Transverse colon (tissue), 4 donors: ENCODE measurements around the gene ZNF526.

Experiments
- EP300 ChIP-seq: sonication (generic); formaldehyde crosslinking; IDR thresholded peaks from one replicate; pipeline ENCODE4 v1.6.1; 2017; ENCODE audit warnings: antibody characterized with exemption, low read depth
- POLR2AphosphoS5 ChIP-seq, 3 donors: sonication (generic); formaldehyde crosslinking; IDR thresholded peaks; one replicate each; pipeline ENCODE4 v1.6.1; 2016; ENCODE audit warnings: antibody characterized with exemption in 3 of 3
- TF ChIP-seq, protein P1 (sequence below), 5 experiments: fragments of 200-600 bp in 3 of 5; fragments of 450-650 bp in 2 of 5; sonication (generic) in 3 of 5; IDR thresholded peaks; 1 replicate in 2 of 5; 2 replicates in 3 of 5; pipeline ENCODE4 v1.5.1; 2016 to 2017; ENCODE audit warnings: antibody characterized with exemption in 5 of 5, inconsistent platforms in 3 of 5, mild to moderate bottlenecking in 2 of 5, moderate library complexity in 1 of 5

- TF ChIP-seq, protein P1, sequence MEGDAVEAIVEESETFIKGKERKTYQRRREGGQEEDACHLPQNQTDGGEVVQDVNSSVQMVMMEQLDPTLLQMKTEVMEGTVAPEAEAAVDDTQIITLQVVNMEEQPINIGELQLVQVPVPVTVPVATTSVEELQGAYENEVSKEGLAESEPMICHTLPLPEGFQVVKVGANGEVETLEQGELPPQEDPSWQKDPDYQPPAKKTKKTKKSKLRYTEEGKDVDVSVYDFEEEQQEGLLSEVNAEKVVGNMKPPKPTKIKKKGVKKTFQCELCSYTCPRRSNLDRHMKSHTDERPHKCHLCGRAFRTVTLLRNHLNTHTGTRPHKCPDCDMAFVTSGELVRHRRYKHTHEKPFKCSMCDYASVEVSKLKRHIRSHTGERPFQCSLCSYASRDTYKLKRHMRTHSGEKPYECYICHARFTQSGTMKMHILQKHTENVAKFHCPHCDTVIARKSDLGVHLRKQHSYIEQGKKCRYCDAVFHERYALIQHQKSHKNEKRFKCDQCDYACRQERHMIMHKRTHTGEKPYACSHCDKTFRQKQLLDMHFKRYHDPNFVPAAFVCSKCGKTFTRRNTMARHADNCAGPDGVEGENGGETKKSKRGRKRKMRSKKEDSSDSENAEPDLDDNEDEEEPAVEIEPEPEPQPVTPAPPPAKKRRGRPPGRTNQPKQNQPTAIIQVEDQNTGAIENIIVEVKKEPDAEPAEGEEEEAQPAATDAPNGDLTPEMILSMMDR (IDR thresholded peaks at IDR 0.05): no peak
- TF ChIP-seq EP300: no peak
- no peak for TF ChIP-seq POLR2AphosphoS5 (IDR thresholded peaks at IDR 0.05)
These were observed 45.0 kb upstream of the ZNF526 start for GRCh38 chr19:42174958-42175734.
